HFF-Myc (cell line): Measurements from ENCODE around the gene HSD11B1.

Experiments
- DNase-seq: peaks from one replicate; pipeline ENCODE4 v3.0.0-alpha.2; 2011; ENCODE audit warnings: low read depth; ENCODE audit errors: extremely low read depth
- H3K4me3 ChIP-seq: replicated peaks from 2 replicates; pipeline ENCODE4 v1.5.1; 2011; ENCODE audit warnings: low read depth, mild to moderate bottlenecking, control low read depth, low read length
- CTCF ChIP-seq: IDR thresholded peaks from 2 replicates; pipeline ENCODE4 v1.5.1; 2012; ENCODE audit warnings: mild to moderate bottlenecking, low read depth, low read length, control low read depth; ENCODE audit errors: missing control alignments

Gene HSD11B1

DNA sequence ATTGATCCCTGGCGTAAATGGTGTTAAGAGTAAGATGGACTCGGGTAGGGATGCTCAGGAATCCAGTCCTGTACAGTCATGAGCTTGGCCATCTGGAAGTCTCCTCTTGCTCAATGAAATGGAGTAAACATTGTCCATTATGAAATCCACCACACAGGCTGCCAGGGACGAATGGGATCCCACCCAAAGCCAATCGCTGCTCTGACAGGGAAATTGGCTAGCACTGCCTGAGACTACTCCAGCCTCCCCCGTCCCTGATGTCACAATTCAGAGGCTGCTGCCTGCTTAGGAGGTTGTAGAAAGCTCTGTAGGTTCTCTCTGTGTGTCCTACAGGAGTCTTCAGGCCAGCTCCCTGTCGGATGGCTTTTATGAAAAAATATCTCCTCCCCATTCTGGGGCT is at the start of gene HSD11B1:
Gene HSD11B1 (plus strand): TSS at position 263 of the 400 bp plus-strand sequence. CDS start 97 bp downstream, at position 360.
- no peak within 1 kb of the TSS for H3K4me3 ChIP-seq
- DNase-seq = no peak

DNA sequence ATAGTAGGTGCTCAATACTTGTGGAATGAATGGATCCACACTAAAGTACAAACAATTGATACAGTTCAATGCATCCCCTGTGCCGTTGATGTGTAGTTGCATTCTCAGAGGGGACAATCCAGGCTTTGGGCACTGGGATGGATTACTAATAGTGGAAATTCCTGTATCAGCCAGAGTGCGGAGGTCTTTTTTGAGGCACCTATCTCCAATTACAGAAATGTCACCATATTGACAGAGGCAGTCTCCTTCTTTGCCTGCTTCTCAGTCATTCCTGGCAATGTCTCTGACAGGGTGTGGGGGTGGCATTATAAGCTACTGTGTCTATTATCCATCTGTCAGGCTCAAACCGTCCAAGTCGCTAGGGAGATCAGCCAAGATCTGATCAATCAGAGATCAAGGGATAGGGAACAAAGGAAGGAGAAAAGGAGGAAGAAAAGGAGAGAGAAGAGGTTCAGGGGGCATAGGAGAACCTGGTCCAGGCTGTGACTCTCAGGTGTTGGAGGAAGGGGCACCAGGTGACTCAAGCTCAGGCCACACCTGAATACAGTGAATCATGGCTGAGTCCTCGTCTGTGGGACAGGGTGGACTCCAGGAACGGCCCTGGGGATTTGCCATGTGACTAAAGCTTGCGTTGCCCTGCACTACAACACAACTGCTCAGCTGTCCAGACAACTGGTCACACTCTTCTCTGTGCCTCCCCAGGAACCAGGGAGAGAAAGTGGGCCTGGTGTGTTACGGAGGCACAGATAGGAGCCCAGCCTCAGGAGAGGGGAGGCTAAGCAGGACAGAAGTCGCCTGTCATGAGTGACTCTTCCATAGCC is 49.0 kb upstream of the HSD11B1 start:
- no peak overlapping the region for H3K4me3 ChIP-seq
- TF ChIP-seq CTCF = no peak
- no peak for DNase-seq

More for the DNA sequence above, at the start of gene HSD11B1:
- TF ChIP-seq CTCF = no peak

- DNase-seq = no peak
Observed at GRCh38 chr1:209657140-209657879, 47.3 kb upstream of the HSD11B1 start.

GRCh38 chr1:209657918-209658317 is 46.7 kb upstream of the HSD11B1 start:
- TF ChIP-seq CTCF = no peak
- no peak overlapping the region for H3K4me3 ChIP-seq
- no peak for DNase-seq

More at GRCh38 chr1:209657140-209657879, 47.3 kb upstream of the HSD11B1 start:
- H3K4me3 ChIP-seq = no peak overlapping the region
- no peak for TF ChIP-seq CTCF

GRCh38 chr1:209659909-209660308 is 44.7 kb upstream of the HSD11B1 start:
- H3K4me3 ChIP-seq = no peak overlapping the region
- DNase-seq = no peak
- TF ChIP-seq CTCF = no peak

GRCh38 chr1:209661071-209661470 is 43.6 kb upstream of the HSD11B1 start:
- no peak overlapping the region for H3K4me3 ChIP-seq
- no peak for DNase-seq
- no peak for TF ChIP-seq CTCF
